ENCODE data around the gene CLCN1. TPM values are rescaled to one million over a fixed set of nuclear protein-coding genes. Genes with fewer than 3 reads are reported as not detected.
A peak's percentile ranks its signal among the peaks of the same experiment; 100 is the strongest.
"Not testable (repeated sequence)": the region's sequence is repeated elsewhere in the genome, so short reads cannot be mapped to it uniquely, and the experiment has no call there.

CLCN1 gene
- total RNA-seq, 1 donor from 2014 or later = not detected

DNA sequence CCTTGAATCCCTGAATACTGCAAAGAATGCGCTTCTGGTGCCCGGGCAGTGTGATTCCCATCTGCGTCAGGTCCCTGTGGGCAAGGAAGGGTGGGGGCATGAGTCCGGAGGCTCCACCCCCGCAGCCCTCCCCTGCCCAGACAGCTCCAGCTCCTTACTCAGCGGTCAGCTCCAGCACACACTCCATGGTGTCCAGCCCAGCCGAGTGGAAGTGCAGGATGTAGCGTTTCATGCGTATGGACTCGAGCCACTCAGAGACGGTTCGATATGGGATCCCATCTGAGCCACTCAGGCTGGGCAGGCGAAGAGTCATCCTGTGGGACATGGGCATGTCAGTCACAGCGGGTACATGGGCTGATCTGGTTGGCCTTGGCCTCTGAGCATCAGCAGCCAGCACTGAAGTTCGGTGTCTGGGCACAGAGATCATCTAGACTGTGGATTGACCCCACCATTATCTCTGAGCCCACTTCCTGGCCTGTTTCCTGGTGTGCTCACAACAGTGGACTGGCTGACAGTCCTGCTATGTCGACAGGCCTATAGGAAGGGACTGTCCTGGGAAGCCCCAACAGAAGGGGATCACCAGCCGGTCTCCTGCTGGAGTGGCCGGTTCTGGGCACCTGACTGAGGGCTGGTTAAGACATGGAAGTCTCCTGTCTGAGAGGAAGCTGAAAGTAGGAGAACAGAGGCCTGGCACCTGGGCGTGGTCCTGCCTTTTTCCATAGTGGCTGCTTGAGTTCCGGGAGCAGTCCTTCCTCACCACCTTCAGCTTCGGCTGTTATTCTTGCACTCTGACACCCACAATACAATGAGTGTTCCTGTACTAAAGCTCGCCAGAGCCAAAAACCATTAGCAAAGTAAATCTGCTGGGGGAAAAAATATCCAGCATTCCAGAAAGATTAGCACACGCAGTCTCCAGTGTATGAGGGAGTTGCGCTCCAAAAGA is 75.8 kb downstream of the CLCN1 start:
- peak; percentile 80 for DNase-seq
- peak; percentile 76 for ATAC-seq
- intact Hi-C loops (cut with micrococcal nuclease) = no loop called here

- DNase-seq = peak; percentile 29
- intact Hi-C loops (cut with micrococcal nuclease); ATAC-seq: not testable (repeated sequence)
Measured at GRCh38 chr7:143392427-143392826, 76.5 kb downstream of the CLCN1 start.

DNA sequence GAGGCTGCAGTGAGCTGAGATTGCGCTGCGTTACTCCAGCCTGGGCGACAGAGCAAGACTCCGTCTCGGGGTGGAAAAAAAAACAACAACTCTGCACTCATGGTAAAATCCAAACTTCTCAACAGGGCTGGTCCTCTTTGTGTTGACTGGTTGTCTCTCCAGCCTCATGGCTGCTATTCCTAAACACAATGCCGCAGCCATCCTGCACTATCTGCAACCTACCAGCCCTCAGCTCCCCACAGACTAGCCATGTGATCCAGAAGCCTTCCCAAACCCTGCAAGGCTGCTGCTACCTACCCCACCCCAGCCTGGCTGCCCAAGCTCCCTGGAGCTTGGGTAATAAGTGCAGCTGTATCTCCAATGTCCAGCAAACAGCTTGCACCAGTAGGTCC is 77.0 kb downstream of the CLCN1 start:
- ATAC-seq = peak; percentile 5
- peak; percentile 31 for DNase-seq
- intact Hi-C loops (cut with micrococcal nuclease) = no loop called here

- ATAC-seq (no peak), DNase-seq (peak; percentile 38)
- intact Hi-C loops (cut with micrococcal nuclease) = no loop called here
Measured at GRCh38 chr7:143393267-143394041, 77.5 kb downstream of the CLCN1 start.

- ATAC-seq (no peak), DNase-seq (no peak)
- intact Hi-C loops (cut with micrococcal nuclease) = no loop called here
Measured at GRCh38 chr7:143394068-143394467, 78.2 kb downstream of the CLCN1 start.

GRCh38 chr7:143394777-143395176 is 78.9 kb downstream of the CLCN1 start:
- ATAC-seq = no peak

DNA sequence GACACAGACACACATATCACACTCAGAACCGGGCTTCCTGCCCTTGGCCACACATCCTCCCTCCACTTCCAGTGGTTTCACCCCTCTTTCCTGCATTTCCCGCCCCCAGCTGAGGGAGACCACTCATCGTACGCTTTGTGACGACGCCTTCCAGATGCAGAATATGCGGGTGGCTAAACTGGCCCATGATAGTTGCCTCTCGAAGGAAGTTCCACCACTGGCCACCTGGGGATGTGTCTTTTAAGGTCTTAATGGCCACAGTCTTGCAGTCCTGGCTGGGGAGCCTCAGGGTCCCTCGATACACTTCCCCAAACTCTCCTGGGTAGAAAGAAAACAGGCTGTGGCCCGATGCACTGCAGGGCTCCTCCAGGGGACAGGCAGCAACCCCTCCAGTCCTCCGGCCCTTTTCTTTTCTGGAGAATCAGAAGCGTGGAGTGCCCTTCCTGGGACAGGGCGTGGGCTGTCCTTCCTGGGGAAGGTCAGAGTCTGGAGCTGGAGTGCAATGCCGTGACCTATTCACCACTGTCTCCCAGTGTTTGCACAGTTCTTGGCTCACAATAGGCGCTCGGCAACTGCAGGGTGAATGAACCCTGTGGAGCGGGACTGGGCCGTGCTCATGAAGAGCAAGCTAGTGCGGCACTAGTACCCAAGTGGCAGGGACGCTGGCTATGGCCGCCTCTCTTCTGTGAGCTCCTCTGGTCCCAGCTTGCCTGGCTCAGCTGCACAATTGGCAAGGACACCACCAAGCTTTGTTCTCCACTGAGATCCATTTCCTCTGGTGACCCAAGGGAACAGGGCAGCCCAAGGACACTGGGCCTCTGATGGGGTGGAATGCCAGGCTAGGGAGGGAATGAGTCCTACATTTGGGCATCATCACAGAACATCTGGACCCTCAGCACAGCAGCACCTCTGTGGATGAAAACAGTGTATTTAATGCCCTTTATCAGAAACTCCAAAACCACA is 79.6 kb downstream of the CLCN1 start:
- ATAC-seq = peak; percentile 14
- peak; percentile 42 for DNase-seq
- intact Hi-C loops (cut with micrococcal nuclease) = no loop called here

More at GRCh38 chr7:143394777-143395176, 78.9 kb downstream of the CLCN1 start:
- intact Hi-C loops (cut with micrococcal nuclease) = no loop called here
- DNase-seq = no peak

GRCh38 chr7:143396182-143396581 is 80.3 kb downstream of the CLCN1 start:
- intact Hi-C loops (cut with micrococcal nuclease) = no loop called here
- DNase-seq (no peak), ATAC-seq (no peak)

DNA sequence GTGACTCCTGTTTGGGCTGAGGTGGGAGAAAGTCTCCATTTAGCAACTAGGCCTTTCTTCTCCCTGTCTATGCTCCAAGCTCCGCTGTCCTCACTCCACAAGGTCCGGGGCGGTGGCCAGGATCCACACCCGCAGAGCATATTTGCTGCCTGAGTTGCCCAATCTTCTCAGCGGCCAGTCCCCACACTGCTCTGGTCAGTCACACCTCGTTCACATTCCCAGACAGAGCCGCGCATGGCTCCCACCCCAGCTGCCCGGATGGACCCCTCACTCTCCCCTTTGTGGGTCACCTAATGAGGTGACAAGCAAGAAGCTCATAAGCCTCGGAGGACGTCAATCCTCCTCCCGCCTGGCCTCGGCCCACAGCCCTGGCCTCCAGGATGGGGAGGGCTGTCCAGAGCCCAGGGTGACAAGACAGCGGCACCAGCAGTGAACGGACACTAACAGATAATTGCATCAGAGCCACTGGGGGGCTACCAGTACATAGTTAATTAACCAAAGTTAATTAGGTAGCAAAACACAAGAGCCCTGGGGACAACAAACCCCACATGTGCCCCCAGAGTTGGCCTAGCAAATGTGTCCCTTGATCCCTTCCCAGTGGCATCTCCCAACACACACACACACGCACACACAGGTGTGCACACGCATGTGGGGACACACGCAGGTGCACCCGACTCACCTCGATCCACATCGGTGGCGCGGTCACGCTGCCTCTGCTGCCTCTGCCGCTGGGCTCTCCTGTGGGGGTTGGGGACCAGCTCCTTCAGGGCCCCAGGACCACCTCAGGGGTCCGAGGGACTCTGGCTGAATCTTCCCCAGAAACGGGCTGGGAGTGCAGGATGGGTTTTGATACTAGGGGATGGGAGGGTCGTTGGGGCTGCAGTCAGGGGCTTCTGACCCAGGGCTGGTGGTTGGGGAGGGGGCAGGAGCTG is 81.0 kb downstream of the CLCN1 start:
- ATAC-seq (peak; percentile 25), DNase-seq (peak; percentile 51)
- intact Hi-C loops (cut with micrococcal nuclease) = no loop called here

DNA sequence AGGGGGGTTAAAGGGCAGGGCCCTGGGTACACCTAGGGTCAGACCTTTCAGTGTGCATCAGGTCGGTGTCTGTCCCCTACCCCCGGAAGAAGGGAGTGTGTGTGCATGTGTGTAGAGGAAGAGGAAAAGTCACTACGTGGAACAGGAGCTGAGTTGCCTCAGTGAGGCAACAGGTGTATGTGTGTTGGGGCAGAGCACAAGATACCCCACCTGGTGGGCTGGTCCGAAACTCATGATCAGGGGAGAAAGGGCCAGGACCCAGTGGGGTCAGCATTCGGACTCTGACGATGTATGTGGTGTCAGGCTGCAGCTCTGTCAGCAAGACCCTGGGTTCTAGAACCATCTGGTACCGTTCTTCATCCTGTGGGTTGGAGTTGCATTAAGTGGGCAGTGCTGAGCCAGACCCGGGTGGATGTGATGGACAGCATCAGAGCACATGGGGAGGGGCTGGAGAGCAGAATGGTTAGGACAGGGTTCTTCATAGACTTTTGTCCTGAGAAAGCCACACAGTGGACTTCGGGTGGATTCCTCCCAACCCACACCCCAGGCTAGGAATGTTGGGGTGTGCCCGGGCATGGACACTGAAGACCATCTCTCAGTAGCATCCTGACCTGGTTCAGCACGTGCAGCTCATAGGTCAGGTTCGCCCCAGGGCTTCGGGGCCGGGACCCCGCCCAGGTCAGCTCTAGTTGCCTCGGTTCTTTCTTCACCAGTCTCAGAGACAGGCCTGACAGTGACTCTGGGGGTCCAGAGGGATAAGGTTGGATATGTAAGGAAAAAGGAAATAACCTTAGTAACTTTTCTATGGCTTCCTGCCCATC is 82.0 kb downstream of the CLCN1 start:
- ATAC-seq (no peak), DNase-seq (no peak)
- intact Hi-C loops (cut with micrococcal nuclease) = no loop called here

DNA sequence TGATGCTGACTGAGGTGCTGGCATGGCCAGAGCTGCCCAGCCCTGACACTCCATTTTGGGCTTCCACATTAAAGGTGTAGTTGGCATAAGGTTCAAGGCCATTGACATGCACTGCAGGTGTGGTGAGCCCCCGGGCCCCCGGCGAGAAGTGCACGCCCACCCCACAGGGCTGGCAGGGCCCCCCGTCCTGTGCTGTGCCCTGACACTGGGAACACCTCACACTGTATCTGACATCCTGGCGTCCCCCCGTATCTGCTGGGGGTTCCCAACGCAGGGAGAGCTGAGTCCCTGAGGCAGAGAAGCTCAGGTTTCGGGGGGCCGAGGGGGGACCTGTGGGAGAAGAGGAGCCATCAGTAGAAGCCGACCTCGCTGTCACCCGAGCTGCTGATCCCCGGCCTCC is 82.7 kb downstream of the CLCN1 start:
- ATAC-seq (no peak), DNase-seq (no peak)
- intact Hi-C loops (cut with micrococcal nuclease) = no loop called here

- no peak for DNase-seq
- intact Hi-C loops (cut with micrococcal nuclease) = no loop called here
- no peak for ATAC-seq
Measured at GRCh38 chr7:143399151-143399550, 83.2 kb downstream of the CLCN1 start.

- DNase-seq (peak; percentile 16), ATAC-seq (no peak)
- intact Hi-C loops (cut with micrococcal nuclease) = no loop called here
Measured at GRCh38 chr7:143399642-143400041, 83.7 kb downstream of the CLCN1 start.

GRCh38 chr7:143401265-143401664 is 85.4 kb downstream of the CLCN1 start:
- intact Hi-C loops (cut with micrococcal nuclease) = no loop called here
- peak; percentile 23 for DNase-seq

More at GRCh38 chr7:143401265-143401664, 85.4 kb downstream of the CLCN1 start:
- ATAC-seq = no peak

Data from left ventricle myocardium superior (tissue), 1 donor.